GM12892 (cell line): Measurements from ENCODE around the gene BRSK2.

ENCODE experiments used
- POLR2AphosphoS5 ChIP-seq: IDR thresholded peaks from 2 replicates; pipeline ENCODE4 v1.6.1; 2011; ENCODE audit warnings: low read depth, low read length, control low read depth
- TAF1 ChIP-seq: IDR thresholded peaks from 2 replicates; pipeline ENCODE4 v1.6.1; 2011; ENCODE audit warnings: low read depth, mild to moderate bottlenecking, control low read depth, low read length, borderline replicate concordance

DNA sequence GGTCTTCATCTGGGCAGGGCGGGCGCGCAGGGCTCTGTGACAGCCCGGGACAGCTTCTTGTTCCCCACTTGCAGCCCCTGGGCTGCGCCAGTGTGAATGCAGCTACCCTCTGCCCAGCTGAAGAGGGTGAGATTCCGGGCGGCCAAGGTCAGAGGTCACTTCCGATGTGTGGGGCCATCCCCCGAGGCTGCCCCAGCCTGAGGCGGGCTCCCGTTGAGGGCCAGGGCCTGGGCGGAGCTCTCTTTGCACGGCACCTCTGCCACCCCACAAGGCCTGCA is 72.9 kb downstream of the BRSK2 start:
- TF ChIP-seq POLR2AphosphoS5 (no peak), TAF1 (no peak)
